ENCODE data around the gene SMCO4. TPM values are rescaled to one million over a fixed set of nuclear protein-coding genes. Genes with fewer than 3 reads are reported as not detected.

Gene SMCO4
- total RNA-seq, 6 experiments from 2014 or later = 43.5 to 106 (median 51.8) TPM

GRCh38 chr11:93525601-93526345 lies 17.4 kb downstream of the SMCO4 start:
- peak overlapping the region in 2 of 3 donors; percentile 0 to 61 for H3K27ac ChIP-seq
- H3K27me3 ChIP-seq = no peaks in the 10 kb centered on the region
- DNase-seq = no peak
- TF ChIP-seq CTCF (IDR thresholded peaks at IDR 0.05) (no peak), POLR2A (IDR thresholded peaks at IDR 0.05) (no peak)
- no peaks in the 10 kb centered on the region for H3K9me3 ChIP-seq
- intact Hi-C loops (cut with DNase I) = no loop called here
- no peak overlapping the region for H3K4me3 ChIP-seq
- H3K4me1 ChIP-seq = peaks cover 0 to 71% (median 31%) of the 10 kb centered on the region in 4 donors
- ATAC-seq = peak in 3 of 4 donors; percentile 21 to 43 (median 32)
- no peaks in the 10 kb centered on the region for H3K36me3 ChIP-seq
- 15% methylated on average over 7 of the region's 7 CpGs for WGBS (ENCODE audit: insufficient coverage, low coverage, low lambda C conversion rate, missing lambda C conversion rate)

- H3K36me3 ChIP-seq = no peaks in the 10 kb centered on the region
- intact Hi-C loops (cut with DNase I) = no loop called here
- ATAC-seq = no peak
- H3K9me3 ChIP-seq = no peaks in the 10 kb centered on the region
- 60% methylated on average over 1 of the region's 2 CpGs for WGBS (ENCODE audit: insufficient coverage, low coverage, low lambda C conversion rate, missing lambda C conversion rate)
- H3K4me3 ChIP-seq = no peak overlapping the region
- no peaks in the 10 kb centered on the region for H3K27me3 ChIP-seq
- peaks cover 0 to 66% (median 24%) of the 10 kb centered on the region in 4 donors for H3K4me1 ChIP-seq
- TF ChIP-seq POLR2A (IDR thresholded peaks at IDR 0.05) (no peak), CTCF (IDR thresholded peaks at IDR 0.05) (no peak)
- peak overlapping the region in 1 of 3 donors; percentile 61 for H3K27ac ChIP-seq
- DNase-seq = no peak
These were observed 18.3 kb downstream of the SMCO4 start for GRCh38 chr11:93524858-93525257.

- H3K27ac ChIP-seq = peak overlapping the region in 1 of 3 donors; percentile 29
- H3K4me1 ChIP-seq = peaks cover 0 to 58% (median 20%) of the 10 kb centered on the region in 4 donors
- WGBS (ENCODE audit: insufficient coverage, low coverage, low lambda C conversion rate, missing lambda C conversion rate) = 19% methylated on average over 6 of the region's 6 CpGs
- intact Hi-C loops (cut with DNase I) = no loop called here
- TF ChIP-seq CTCF (IDR thresholded peaks at IDR 0.05) (no peak), POLR2A (IDR thresholded peaks at IDR 0.05) (no peak)
- H3K36me3 ChIP-seq = no peaks in the 10 kb centered on the region
- ATAC-seq (peak in 1 of 4 donors; percentile 6), DNase-seq (no peak)
- no peaks in the 10 kb centered on the region for H3K27me3 ChIP-seq
- H3K4me3 ChIP-seq = no peak overlapping the region
- H3K9me3 ChIP-seq = no peaks in the 10 kb centered on the region
These were observed 19.0 kb downstream of the SMCO4 start for GRCh38 chr11:93524173-93524536.

- WGBS (ENCODE audit: insufficient coverage, low coverage, low lambda C conversion rate, missing lambda C conversion rate) = 36% methylated on average over 5 of the region's 5 CpGs
- intact Hi-C loops (cut with DNase I) = no loop called here
- peak in 1 of 3 donors; percentile 39 for DNase-seq
- TF ChIP-seq POLR2A (IDR thresholded peaks at IDR 0.05) = no peak
- TF ChIP-seq CTCF (IDR thresholded peaks at IDR 0.05) = no peak
- H3K27ac ChIP-seq = no peak overlapping the region
- no peak overlapping the region for H3K4me3 ChIP-seq
- ATAC-seq = peak; percentile 43 to 65 (median 56)
- no peaks in the 10 kb centered on the region for H3K27me3 ChIP-seq
- H3K36me3 ChIP-seq = no peaks in the 10 kb centered on the region
- H3K4me1 ChIP-seq = peaks cover 0 to 26% (median 11%) of the 10 kb centered on the region in 4 donors
- H3K9me3 ChIP-seq = no peaks in the 10 kb centered on the region
These were observed 22.3 kb downstream of the SMCO4 start for GRCh38 chr11:93520726-93521509.
